DND-41 (cell line): ENCODE measurements around the gene SIN3A.

ENCODE experiments used
- EZH2 ChIP-seq: IDR thresholded peaks from 3 replicates; pipeline ENCODE4 v1.6.1; 2012; ENCODE audit warnings: borderline replicate concordance, low read depth, mild to moderate bottlenecking, moderate library complexity, low read length, inconsistent platforms; ENCODE audit not compliant: severe bottlenecking
- TF ChIP-seq, protein P1 (sequence below): IDR thresholded peaks from 2 replicates; pipeline ENCODE4 v1.5.1; 2012; ENCODE audit warnings: borderline replicate concordance, low read length, moderate library complexity, mild to moderate bottlenecking; ENCODE audit not compliant: poor library complexity, severe bottlenecking; ENCODE audit errors: extremely low read depth

DNA sequence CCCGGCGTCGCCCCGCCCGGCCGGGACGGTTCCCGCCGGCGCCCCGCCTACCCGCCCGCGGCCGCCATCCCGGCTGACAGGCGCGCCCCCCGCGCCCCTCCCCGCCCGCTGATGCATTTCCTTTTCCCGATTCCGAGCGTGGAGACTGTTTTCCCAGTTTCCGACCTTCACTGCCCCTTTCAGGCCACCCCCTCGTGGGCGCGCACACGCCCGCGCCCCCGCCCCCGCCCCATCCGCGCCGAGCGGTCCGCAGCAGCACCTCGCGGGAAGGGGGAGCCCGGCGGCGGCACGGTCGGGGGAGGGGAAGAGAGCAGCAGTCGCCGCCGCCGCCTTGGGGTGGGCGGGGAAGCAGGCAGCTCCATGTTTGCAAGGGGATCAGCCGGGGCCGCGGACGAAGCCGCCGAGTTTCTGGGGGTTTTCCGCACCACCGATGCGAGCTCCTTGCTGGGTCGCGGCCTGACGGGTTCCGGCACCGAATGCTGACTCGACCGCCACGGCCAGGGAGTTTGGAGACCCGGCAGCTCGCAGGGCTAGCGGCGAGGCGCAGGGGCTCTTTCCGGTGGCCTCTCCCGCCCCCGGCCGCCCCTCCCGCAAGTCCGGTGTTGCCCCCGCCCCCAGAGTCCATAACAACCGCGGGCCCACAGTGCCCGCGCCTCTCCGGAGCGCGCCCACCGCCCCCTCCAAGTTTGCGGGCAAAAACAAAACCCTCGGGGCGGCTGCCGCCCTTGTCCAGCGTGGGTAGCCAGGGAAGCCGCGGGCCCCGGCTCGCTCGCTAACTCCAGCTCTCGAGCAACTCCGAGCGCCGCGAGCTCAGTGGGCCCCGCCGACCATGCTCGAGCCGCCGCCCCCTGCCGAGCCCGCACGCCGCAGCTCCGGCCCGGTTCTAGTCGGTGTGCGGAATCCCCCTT, 3.2 kb upstream of the SIN3A start:
- TF ChIP-seq, protein P1, sequence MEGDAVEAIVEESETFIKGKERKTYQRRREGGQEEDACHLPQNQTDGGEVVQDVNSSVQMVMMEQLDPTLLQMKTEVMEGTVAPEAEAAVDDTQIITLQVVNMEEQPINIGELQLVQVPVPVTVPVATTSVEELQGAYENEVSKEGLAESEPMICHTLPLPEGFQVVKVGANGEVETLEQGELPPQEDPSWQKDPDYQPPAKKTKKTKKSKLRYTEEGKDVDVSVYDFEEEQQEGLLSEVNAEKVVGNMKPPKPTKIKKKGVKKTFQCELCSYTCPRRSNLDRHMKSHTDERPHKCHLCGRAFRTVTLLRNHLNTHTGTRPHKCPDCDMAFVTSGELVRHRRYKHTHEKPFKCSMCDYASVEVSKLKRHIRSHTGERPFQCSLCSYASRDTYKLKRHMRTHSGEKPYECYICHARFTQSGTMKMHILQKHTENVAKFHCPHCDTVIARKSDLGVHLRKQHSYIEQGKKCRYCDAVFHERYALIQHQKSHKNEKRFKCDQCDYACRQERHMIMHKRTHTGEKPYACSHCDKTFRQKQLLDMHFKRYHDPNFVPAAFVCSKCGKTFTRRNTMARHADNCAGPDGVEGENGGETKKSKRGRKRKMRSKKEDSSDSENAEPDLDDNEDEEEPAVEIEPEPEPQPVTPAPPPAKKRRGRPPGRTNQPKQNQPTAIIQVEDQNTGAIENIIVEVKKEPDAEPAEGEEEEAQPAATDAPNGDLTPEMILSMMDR = no peak
- TF ChIP-seq EZH2 = no peak
